Suprapubic skin (tissue), 4 donors: ENCODE measurements around the gene IFRD2.
A peak's percentile ranks its signal among the peaks of the same experiment; 100 is the strongest.

ENCODE experiments used
- EP300 ChIP-seq: sonication (generic); formaldehyde crosslinking; IDR thresholded peaks from one replicate; pipeline ENCODE4 v1.6.1; 2017; ENCODE audit warnings: antibody characterized with exemption
- POLR2AphosphoS5 ChIP-seq, 3 donors: sonication (generic); formaldehyde crosslinking; IDR thresholded peaks; one replicate each; pipeline ENCODE4 v1.6.1; 2017; ENCODE audit warnings: antibody characterized with exemption in 3 of 3
- TF ChIP-seq, protein P1 (sequence below), 2 donors: fragments of 200-600 bp in 1 of 2; fragments of 450-650 bp in 1 of 2; sonication (generic) in 1 of 2; IDR thresholded peaks; one replicate each; pipeline ENCODE4 v1.5.1; 2016 to 2019; ENCODE audit warnings: antibody characterized with exemption in 2 of 2, mild to moderate bottlenecking in 1 of 2, moderate library complexity in 1 of 2

DNA sequence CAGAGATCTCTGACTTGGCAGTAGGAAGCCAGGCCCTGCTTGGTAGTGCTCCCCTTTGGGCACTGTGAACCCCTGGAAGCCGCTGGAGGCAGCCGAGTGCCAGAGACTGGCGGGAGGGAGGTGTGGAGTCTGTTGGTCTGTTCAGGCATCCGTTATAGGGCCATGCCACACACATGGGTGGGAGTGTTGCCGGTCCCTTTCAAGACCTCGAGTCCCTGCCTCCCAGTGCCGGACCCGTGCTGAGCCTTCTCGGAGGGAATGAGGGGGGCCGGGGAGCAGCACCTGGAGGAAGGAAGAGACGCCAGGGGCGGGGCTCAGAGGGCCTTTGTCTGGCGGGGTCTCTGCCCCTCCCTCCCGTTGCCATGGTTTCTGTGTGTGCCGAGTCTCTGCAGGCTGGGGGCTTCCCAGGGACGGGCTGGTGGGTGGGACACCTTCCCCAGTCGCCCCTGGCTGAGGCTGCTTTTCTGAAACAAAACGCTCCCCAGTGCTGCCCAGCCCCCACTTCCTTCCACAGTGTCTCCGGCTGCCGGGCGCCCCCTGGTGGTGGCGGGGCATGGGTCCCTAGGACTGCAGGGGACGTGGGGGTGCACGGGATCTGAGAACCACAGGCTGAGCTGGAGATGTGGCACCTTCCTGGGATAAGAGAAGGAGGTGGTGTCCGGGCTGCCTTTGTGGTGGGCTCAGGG is 46.3 kb downstream of the IFRD2 start:
- TF ChIP-seq, protein P1, sequence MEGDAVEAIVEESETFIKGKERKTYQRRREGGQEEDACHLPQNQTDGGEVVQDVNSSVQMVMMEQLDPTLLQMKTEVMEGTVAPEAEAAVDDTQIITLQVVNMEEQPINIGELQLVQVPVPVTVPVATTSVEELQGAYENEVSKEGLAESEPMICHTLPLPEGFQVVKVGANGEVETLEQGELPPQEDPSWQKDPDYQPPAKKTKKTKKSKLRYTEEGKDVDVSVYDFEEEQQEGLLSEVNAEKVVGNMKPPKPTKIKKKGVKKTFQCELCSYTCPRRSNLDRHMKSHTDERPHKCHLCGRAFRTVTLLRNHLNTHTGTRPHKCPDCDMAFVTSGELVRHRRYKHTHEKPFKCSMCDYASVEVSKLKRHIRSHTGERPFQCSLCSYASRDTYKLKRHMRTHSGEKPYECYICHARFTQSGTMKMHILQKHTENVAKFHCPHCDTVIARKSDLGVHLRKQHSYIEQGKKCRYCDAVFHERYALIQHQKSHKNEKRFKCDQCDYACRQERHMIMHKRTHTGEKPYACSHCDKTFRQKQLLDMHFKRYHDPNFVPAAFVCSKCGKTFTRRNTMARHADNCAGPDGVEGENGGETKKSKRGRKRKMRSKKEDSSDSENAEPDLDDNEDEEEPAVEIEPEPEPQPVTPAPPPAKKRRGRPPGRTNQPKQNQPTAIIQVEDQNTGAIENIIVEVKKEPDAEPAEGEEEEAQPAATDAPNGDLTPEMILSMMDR (IDR thresholded peaks at IDR 0.05) = peak; percentile 94 to 98
- TF ChIP-seq POLR2AphosphoS5 (IDR thresholded peaks at IDR 0.05) (peak in 2 of 3 donors; percentile 32 to 74), EP300 (no peak)
